Esophagus squamous epithelium (tissue), 4 donors: Measurements from ENCODE around the gene PCBD1.

ENCODE experiments used
- CTCF ChIP-seq, 6 experiments: fragments of 450-650 bp in 4 of 6; fragments of 200-600 bp in 2 of 6; sonication (generic) in 2 of 6; IDR thresholded peaks; one replicate each; pipeline ENCODE4 v1.5.1; 2016 to 2019; ENCODE audit warnings: antibody characterized with exemption in 6 of 6, mild to moderate bottlenecking in 4 of 6, moderate library complexity in 4 of 6
- POLR2A ChIP-seq, 4 donors: fragments of 450-650 bp; IDR thresholded peaks; one replicate each; pipeline ENCODE4 v1.6.1; 2017; ENCODE audit warnings: antibody characterized with exemption in 4 of 4, mild to moderate bottlenecking in 4 of 4, moderate library complexity in 3 of 4

GRCh38 chr10:70850097-70850496, 38.3 kb downstream of the PCBD1 start:
- TF ChIP-seq CTCF (IDR thresholded peaks at IDR 0.05) (no peak), POLR2A (IDR thresholded peaks at IDR 0.05) (no peak)
